Measurements from ENCODE around the gene SYNE3. TPM values are rescaled to one million over a fixed set of nuclear protein-coding genes. Genes with fewer than 3 reads are reported as not detected.

Gene SYNE3
- total and polyA plus RNA-seq, 9 of the 15 experiments (the other 6 are each of a cell fraction or from before 2014, with no cell fraction given): 0.04 to 3.1 (median 0.55) TPM

DNA sequence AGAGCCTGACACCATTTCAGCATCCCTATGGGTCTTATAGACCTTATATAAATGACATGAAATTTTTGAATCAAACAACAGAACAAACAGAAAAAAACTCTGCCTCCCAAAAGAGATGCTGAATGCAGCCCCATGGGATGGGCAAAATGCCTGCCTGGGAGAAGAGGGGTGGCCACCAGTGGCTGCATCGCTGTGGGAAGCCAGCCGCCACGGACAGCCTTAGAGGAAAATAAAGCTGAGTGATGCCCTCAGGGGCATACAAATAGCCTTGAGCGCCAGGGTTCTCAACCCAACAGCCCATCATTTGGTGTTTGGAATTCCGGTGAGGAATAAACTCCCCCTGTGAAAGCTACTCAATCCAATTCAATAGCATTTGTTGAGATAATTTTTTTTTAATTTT is 22.9 kb downstream of the SYNE3 start (continued):
- TF ChIP-seq MGA (IDR thresholded peaks at IDR 0.05): no peak
